Measurements from ENCODE around the gene SAMD4B. TPM values are rescaled to one million over a fixed set of nuclear protein-coding genes. Genes with fewer than 3 reads are reported as not detected.

SAMD4B gene
- polyA plus RNA-seq, 6 donors from 2014 or later: 6.2 to 20.5 (median 9.7) TPM

DNA sequence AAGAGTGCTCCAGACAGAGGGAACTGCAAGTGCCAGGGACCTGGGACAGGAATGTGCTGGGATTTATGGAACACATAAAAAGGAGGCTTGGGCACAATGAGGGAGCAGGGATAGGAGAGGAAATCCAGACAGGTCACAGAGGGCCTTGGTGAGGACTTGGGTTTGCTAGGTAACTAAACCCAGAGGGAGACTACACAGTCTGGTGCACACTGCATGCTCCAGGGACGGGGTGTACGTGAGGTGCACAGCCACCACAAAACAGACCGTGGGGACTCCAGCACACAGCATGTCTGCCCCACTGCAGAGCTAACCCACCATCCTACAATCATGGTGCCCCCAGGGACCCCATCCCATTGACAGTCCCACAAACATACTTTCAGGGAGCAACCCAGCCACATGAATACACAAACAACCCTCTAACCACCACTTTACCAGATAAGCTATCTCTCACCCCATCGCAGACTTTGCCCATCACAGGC lies 58.9 kb downstream of the SAMD4B start:
- H3K27me3 Mint-ChIP-seq: no peaks in the 10 kb centered on the region
- H3K36me3 Mint-ChIP-seq: no peaks in the 10 kb centered on the region
- peak overlapping the region; percentile 98 to 100 (median 100) for H3K27ac Mint-ChIP-seq
- peaks cover 49 to 78% (median 73%) of the 10 kb centered on the region in 3 donors for H3K4me1 Mint-ChIP-seq
- peaks cover 0 to 1% (median 0%) of the 10 kb centered on the region in 7 donors for H3K9me3 Mint-ChIP-seq
- no peak for DNase-seq
- H3K4me3 Mint-ChIP-seq: peak overlapping the region; percentile 83 to 98 (median 96)
- ATAC-seq (ENCODE audit: low read depth in 2 of 2): no peak

DNA sequence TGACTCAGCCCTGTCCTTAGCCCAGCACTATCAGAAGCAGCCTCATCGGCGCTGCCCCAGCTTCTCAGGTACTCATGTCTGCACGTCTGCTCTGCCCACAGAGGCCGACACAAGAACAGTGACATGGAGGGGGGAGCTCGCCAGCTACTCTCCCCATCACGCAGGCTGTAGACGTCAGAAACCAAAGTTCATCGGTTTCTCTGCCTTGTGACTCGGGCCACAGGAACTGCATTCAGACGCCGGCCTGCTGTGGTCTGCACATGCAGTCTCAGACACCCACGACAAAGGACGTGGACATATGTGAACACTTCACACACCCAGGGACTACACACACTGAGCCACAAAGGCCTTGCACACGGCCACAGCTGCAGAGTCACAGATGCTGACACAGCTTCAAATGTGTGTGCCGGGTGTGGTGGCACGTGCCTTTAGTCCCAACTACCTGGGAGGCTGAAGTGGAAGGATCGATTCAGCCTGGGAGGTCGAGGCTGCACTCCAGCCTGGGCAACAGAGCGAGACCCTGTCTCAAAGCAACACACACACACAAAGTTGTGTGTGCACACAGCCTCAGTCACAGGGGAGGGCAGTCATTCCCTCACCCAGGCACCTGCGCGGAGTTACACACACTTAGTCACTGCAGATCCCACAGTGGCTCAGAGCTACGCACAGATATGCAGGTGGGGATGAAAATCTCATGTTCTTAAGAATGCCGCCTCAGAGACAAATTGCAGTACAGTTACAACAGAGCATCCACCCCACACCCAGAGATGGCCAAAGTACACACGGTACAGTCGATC lies 59.5 kb downstream of the SAMD4B start:
- peaks cover 0 to 1% (median 0%) of the 10 kb centered on the region in 7 donors for H3K9me3 Mint-ChIP-seq
- peaks cover 53 to 82% (median 75%) of the 10 kb centered on the region in 3 donors for H3K4me1 Mint-ChIP-seq
- no peaks in the 10 kb centered on the region for H3K27me3 Mint-ChIP-seq
- peak; percentile 0 to 7 for ATAC-seq (ENCODE audit: low read depth in 2 of 2)
- peak overlapping the region; percentile 98 to 100 (median 100) for H3K27ac Mint-ChIP-seq
- peaks cover 0 to under 1% of the 10 kb centered on the region in 2 donors for H3K36me3 Mint-ChIP-seq
- H3K4me3 Mint-ChIP-seq: peak overlapping the region; percentile 83 to 98 (median 96)
- peak; percentile 72 for DNase-seq

GRCh38 chr19:39402346-39403300 lies 60.4 kb downstream of the SAMD4B start:
- Mint-ChIP-seq H3K27ac (peak overlapping the region; percentile 98 to 100 (median 100)), H3K4me3 (peak overlapping the region; percentile 83 to 98 (median 96)), H3K27me3 (no peaks in the 10 kb centered on the region), H3K36me3 (peaks cover 2 to 6% of the 10 kb centered on the region in 2 donors), H3K9me3 (peaks cover 0 to 1% (median 0%) of the 10 kb centered on the region in 7 donors), H3K4me1 (peaks cover 49 to 85% (median 71%) of the 10 kb centered on the region in 3 donors)
- DNase-seq (peak; percentile 92), ATAC-seq (ENCODE audit: low read depth in 2 of 2) (peak; percentile 18)

GRCh38 chr19:39403331-39404312 lies 61.4 kb downstream of the SAMD4B start:
- Mint-ChIP-seq H3K4me3 (peak overlapping the region; percentile 83 to 98 (median 96)), H3K4me1 (peaks cover 49 to 87% (median 68%) of the 10 kb centered on the region in 3 donors), H3K9me3 (peaks cover 0 to 2% (median 0%) of the 10 kb centered on the region in 7 donors), H3K27me3 (no peaks in the 10 kb centered on the region), H3K27ac (peak overlapping the region; percentile 98 to 100 (median 100)), H3K36me3 (peaks cover 9 to 12% of the 10 kb centered on the region in 2 donors)
- DNase-seq (peak; percentile 99), ATAC-seq (ENCODE audit: low read depth in 2 of 2) (peak; percentile 42 to 48)

DNA sequence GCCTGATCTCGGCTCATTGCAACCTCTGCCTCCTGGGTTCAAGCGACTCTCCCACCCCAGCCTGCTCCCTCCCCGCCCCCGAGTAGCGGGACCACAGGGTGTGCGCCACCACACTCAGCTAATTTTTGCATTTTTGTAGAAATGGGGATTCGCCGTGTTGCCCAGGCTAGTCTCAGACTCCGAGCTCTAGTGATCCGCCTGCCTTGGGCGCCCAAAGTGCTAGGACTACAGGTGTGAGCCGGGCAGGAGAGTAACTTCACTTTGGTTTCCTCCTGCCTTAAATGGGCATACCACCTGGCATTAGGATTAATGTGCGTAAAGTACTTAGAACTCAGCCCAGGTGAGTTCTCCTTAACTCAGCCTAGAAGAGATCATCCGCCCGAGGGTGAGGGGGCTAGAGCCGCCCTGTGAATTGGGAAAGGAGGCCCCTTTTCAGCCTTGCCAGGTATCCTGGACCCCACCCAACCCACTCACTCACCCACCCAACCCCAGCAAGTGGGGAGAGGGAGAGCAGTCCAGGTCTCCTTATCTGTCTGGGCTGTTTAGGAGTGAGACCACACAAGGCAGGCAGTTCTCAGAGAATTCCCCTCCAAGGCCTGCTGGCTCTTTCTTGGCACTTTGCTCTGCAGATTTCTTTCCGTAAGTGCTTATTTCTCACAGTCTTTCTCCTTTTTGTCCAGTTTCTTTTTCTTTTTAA lies 63.2 kb downstream of the SAMD4B start:
- Mint-ChIP-seq H3K4me3 (peak overlapping the region; percentile 83 to 98 (median 97)), H3K9me3 (peaks cover 0 to 2% (median 0%) of the 10 kb centered on the region in 7 donors), H3K4me1 (peaks cover 51 to 81% (median 58%) of the 10 kb centered on the region in 3 donors), H3K27ac (peak overlapping the region; percentile 98 to 100 (median 100)), H3K27me3 (no peaks in the 10 kb centered on the region), H3K36me3 (peaks cover 13 to 18% of the 10 kb centered on the region in 2 donors)
- ATAC-seq (ENCODE audit: low read depth in 2 of 2) (no peak), DNase-seq (no peak)

DNA sequence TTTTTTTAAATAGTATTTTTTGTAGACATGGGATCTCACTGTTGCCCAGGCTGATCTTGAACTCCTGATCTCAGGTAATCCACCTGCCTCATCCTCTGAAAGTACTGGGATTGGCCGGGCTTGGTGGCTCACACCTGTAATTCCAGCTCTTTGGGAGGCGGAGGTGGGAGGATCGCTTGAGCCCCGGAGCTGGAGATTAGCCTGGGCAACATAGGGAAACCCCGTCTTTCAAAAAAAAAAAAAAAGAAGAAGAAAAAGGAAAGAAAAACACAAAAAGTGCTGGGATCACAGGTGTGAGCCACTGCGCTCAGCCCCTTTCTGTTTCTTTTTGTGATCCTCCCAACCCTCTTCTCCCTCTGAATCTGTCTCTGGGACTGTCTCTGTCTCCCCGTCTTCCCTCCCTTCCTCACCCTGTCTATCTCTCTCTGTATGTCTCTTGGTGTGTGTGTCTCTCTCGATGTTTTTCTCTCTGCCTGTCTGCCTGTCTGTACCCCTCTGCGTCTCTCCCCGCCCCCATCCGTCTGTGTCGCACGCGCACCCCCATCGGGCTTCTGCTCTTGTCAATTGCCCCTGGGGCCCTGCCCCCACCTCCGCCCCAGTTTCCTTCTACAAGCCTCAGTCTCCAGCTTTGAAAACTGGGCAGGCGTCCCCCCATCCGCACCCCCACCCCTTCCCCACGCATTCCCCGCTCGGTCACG lies 63.9 kb downstream of the SAMD4B start:
- H3K36me3 Mint-ChIP-seq: peaks cover 13 to 18% of the 10 kb centered on the region in 2 donors
- DNase-seq (peak; percentile 91), ATAC-seq (ENCODE audit: low read depth in 2 of 2) (peak; percentile 12 to 16)
- H3K4me1 Mint-ChIP-seq: peaks cover 54 to 81% (median 58%) of the 10 kb centered on the region in 3 donors
- H3K27ac Mint-ChIP-seq: peak overlapping the region; percentile 98 to 100 (median 100)
- H3K27me3 Mint-ChIP-seq: no peaks in the 10 kb centered on the region
- H3K4me3 Mint-ChIP-seq: peak overlapping the region; percentile 83 to 98 (median 97)
- peaks cover 0 to 2% (median 0%) of the 10 kb centered on the region in 7 donors for H3K9me3 Mint-ChIP-seq

- Mint-ChIP-seq H3K27me3 (peaks cover 0 to 2% (median 0%) of the 10 kb centered on the region in 3 donors), H3K9me3 (peaks cover 0 to 1% (median 0%) of the 10 kb centered on the region in 7 donors), H3K27ac (peak within 1 kb of the TSS; percentile 98 to 100 (median 100)), H3K4me1 (peaks cover 54 to 81% (median 58%) of the 10 kb centered on the region in 3 donors), H3K36me3 (peaks cover 13 to 18% of the 10 kb centered on the region in 2 donors), H3K4me3 (peak within 1 kb of the TSS; percentile 83 to 98 (median 97))
- DNase-seq (peak; percentile 85), ATAC-seq (ENCODE audit: low read depth in 2 of 2) (peak; percentile 14 to 20)
Observed at GRCh38 chr19:39406656-39407409, 64.6 kb downstream of the SAMD4B start, which contains the start of gene ZFP36. Gene ZFP36 (plus strand): TSS chr19:39406847. CDS start chr19:39406905, 58 bp downstream.

DNA sequence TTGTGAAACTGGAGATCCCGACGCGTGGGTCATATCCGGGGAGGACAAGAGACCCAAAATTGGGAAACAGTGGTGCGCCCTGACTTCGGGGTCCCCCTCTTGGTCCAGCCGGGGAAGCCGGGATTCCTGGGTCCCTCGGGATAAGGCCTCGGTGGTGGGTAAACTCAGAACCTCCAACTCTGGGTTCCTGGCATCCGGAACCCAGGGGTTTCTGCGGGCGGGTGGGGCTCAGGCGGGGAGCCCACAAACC lies 65.1 kb downstream of the SAMD4B start:
- H3K27me3 Mint-ChIP-seq: peaks cover 0 to 7% (median 0%) of the 10 kb centered on the region in 3 donors

GRCh38 chr19:39407660-39408391 lies 65.6 kb downstream of the SAMD4B start:
- peak; percentile 79 for DNase-seq
- peaks cover 0 to 7% (median 0%) of the 10 kb centered on the region in 3 donors for H3K27me3 Mint-ChIP-seq
- H3K4me1 Mint-ChIP-seq: peaks cover 49 to 76% (median 55%) of the 10 kb centered on the region in 3 donors
- peaks cover 13 to 18% of the 10 kb centered on the region in 2 donors for H3K36me3 Mint-ChIP-seq
- H3K4me3 Mint-ChIP-seq: peak overlapping the region; percentile 83 to 98 (median 97)
- H3K9me3 Mint-ChIP-seq: peaks cover 0 to 2% (median 1%) of the 10 kb centered on the region in 7 donors
- ATAC-seq (ENCODE audit: low read depth in 2 of 2): peak; percentile 1 to 2
- peak overlapping the region; percentile 98 to 100 (median 100) for H3K27ac Mint-ChIP-seq

More for the DNA sequence above, 65.1 kb downstream of the SAMD4B start:
- Mint-ChIP-seq H3K36me3 (peaks cover 13 to 18% of the 10 kb centered on the region in 2 donors), H3K9me3 (peaks cover 0 to 2% (median 1%) of the 10 kb centered on the region in 7 donors), H3K4me3 (peak overlapping the region; percentile 83 to 98 (median 97)), H3K27ac (peak overlapping the region; percentile 98 to 100 (median 100)), H3K4me1 (peaks cover 54 to 81% (median 55%) of the 10 kb centered on the region in 3 donors)
- no peak for DNase-seq
- no peak for ATAC-seq (ENCODE audit: low read depth in 2 of 2)
